Glomerular endothelial cell (primary cell): Measurements from ENCODE around the gene PCDHGC5. TPM values are rescaled to one million over a fixed set of nuclear protein-coding genes. Genes with fewer than 3 reads are reported as not detected.

Experiments used
- DNase-seq: peaks from one replicate; pipeline ENCODE4 v3.0.0-alpha.2; 2011; ENCODE audit warnings: low read depth, low spot score; ENCODE audit errors: extremely low read depth
- total RNA-seq: library from RNA; depleted of rRNA; stranded (reverse); fragments of >200 nt; gene quantifications from 2 replicates; pipeline ENCODE4 v1.2.3, GENCODE V29; 2015

The PCDHGC5 gene
- total RNA-seq, 1 donor from 2014 or later, result 2.5 TPM

DNA sequence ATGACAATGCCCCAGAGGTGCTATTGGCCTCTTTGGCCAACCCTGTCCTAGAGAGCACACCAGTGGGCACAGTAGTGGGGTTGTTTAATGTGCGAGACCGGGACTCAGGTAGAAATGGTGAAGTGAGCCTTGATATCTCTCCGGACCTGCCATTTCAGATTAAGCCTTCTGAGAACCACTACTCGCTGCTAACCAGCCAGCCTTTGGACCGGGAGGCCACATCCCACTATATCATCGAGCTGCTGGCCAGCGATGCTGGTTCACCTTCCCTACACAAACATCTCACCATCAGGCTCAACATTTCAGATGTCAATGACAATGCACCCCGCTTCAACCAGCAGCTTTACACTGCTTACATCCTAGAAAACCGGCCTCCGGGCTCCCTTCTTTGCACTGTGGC is 1.4 kb downstream of the PCDHGC5 start:
- DNase-seq, result no peak

DNA sequence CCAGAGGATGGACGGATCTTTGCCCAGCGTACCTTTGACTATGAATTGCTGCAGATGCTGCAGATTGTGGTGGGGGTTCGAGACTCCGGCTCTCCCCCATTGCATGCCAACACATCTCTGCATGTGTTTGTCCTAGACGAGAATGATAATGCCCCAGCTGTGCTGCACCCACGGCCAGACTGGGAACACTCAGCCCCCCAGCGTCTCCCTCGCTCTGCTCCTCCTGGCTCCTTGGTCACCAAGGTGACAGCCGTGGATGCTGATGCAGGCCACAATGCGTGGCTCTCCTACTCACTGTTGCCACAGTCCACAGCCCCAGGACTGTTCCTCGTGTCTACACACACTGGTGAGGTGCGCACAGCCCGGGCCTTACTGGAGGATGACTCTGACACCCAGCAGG is 1.9 kb downstream of the PCDHGC5 start:
- no peak for DNase-seq

DNA sequence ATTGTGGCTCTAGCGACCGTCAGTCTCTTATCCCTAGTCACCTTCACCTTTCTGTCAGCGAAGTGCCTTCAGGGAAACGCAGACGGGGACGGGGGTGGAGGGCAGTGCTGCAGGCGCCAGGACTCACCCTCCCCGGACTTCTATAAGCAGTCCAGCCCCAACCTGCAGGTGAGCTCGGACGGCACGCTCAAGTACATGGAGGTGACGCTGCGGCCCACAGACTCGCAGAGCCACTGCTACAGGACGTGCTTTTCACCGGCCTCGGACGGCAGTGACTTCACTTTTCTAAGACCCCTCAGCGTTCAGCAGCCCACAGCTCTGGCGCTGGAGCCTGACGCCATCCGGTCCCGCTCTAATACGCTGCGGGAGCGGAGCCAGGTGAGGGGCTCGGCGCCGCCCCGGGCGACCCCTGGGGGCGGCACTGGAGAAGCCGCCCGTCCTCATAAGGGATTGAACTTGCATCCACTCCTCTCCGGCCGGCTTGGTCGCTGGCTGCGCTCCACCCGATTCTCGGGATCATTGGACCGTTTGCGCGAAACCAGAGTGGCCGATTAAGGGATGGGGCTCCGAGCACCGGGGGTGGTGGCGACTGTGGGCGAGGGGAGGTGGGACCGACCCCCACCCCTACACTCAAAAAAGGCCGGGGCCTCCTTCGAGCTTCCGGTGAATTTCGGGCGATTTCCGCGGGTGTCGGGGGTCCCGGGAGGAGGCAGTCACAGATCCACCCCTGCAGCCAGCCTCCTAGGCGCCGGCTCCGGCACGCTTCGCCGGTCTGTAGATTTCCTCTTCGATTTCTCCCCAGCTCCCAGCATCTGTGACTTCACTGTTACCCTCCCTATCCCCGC is 2.7 kb downstream of the PCDHGC5 start:
- no peak for DNase-seq

DNA sequence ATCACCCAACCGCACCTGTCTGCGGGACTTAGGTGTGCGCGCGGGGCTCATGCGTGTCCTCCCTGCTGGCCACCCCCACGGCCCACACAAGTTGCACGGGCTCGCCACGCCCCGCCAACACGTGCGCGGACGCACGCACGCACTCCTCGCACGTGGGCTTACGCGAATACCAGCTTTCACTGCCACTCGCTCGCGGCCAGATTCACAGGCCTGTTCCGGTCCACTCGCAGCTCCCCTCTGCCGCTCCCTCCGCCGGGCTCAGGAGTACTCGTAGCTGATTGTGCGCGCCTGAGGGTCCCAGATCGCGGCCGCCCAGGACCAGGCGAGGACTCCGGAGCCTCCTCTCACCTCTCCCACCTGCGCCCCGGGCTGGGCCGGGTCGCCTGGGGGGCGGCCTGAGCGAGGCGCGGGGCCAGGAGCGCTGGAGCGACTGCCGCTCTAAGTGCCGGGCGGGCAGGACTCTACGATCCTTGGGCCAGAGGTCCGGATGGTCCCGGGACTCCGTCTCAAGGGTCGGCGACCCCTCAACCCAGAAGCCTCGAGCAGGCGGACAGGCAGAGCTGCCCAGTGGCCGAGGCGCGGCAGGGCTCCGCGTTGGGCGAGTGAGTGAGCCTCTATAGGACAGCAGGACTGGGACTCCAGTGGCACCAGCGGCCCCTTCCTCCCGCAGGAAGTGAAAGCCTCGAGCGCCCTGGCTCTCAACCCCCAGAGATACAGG is 3.4 kb downstream of the PCDHGC5 start:
- DNase-seq, result no peak

DNA sequence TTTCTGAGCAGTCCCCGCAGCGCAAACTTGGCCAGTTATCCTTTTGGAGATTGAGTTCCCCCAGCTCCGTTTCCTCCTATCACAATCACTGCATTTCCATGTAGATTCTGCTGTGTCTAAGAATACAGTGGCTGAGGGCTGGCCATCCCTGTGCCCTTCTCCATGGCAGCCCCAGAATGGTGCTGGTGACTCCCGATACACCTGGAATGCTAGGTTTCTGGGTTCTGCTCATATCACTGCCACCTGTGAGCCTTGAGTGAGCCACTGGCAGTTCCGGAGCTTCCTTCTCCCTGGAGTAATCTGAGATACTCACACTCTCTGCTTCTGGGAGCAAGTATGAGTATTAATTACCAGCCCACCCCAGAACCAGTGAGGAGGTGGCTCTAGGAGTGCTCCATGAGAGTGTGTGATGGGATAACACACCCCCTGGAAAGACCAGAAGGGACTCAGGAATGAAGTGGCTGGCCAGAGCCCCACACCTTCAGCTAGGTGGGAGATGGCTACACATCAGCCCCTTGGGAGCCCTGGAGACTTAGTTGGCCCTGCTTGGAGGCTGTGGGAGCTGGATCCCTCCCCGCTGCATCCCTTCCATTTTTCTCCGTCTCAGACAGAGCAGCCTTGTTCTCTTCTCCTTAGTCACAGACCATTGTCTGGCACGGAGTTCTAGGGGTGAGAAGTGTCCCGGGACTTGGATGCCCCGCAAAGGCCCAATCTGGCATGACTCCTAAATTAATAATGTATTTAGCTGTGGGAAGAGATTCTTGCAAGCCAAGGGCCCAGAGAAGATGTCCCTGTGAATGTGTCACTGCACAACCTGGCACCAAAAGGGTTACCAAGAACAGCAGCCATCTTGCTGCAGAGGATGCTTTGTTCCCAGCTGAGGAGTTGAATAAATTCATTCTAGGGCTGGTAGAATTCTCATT is 4.9 kb downstream of the PCDHGC5 start:
- DNase-seq, result no peak

DNA sequence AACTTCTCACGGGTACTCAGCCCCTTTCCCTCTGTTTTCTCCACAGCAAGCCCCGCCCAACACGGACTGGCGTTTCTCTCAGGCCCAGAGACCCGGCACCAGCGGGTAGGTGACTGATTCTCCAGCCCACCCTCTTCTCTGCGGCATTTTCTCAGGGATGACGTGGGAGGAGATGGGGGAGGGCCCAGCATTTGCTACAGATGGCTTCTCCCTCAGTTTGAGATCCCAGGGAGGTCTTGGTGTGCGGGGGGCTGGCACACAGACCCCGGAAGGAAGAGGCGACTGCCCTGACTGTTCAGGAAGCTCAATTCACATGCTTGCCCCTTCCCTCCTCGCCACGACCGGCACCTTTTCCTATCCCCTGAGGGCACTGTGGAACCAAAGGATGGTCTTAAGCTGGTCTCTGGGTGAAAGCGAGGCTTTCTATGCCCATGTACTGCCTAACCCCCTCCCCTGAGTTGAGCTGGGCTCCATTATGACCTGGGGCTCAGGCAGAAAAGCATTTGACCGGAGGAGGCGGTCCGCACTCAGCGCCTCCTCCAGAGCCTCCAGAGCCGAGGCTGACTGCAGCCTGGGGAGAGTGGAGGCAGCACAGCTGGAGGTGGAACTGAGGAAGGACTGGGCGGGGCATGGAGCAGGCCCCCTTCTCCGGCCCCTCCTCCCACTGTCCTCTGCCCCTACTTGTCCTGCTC is 6.0 kb downstream of the PCDHGC5 start:
- no peak for DNase-seq

DNA sequence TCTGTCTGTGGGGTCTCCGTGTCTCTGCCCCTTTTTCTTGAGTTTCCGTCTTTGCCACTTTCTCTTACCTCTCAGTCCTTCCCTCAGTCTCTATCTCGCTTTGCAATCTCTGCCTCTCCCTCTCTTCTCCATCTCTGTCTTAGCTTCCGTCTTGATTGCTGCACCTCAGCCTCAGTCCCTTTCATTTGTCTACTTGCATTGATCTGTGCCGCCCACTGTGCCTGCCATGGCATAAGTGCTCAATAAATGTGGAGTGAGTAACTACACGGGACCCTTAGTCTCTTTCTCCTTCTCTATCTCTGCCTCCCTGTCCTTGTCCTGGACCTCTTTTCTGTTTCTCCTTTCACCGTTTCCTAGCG is 6.6 kb downstream of the PCDHGC5 start:
- no peak for DNase-seq

DNA sequence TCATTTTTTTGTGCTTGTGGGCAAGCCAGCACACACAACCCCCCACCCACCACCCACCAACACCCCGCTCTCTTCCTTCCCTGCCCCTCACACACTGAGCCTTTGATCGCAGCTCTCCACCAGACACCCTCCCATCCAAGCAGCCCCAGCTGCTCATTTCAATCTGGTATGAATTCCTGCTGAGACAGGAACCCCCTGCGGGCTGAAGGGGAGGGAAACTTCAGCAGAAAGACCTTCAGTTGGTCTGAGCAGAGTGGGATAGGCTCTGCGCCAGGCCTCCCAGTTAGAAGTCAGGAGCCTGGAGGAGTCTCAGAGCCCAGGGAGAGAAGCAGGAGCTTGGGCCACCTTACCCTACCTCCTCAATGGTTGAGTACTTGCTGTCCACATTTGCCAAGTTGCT is 7.2 kb downstream of the PCDHGC5 start:
- DNase-seq, result no peak

DNA sequence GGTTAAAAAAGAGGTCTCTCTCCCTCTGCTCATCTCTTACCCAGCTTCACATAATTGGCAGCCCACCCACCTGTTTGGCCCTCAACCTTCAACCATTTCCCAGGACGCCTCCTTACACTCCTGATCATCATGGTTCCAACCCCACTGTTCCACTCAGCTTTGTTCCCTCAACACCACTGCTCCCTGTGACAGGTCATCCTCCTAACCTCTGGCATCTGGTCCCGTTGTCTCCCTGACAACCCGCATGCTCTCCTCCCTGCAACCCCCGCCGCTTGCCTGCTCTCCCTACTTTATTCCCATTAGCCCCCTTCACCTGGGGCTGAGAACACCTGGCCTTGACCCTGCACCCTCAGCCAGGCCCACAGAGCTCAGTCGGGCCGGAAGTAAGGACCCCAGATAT is 12.9 kb downstream of the PCDHGC5 start:
- DNase-seq, result no peak

DNA sequence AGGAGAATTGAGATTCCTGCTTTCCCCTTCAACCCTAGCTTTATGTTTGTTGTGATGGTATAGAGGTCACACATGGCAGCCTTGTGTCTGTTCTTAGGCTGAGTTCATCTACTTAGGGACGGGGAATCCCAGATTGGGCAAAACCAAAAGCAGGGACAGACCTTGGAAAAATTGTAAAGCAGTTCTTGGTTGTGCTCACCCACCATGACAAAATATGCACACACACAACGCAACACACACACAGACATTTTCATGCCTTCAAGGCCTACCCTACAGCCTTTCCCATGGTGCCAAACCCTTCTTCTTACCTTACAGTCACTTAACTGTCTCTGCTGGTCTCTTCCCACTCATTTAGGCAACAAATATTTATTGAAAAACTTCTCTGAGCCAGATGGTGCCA is 14.8 kb downstream of the PCDHGC5 start:
- DNase-seq, result no peak

DNA sequence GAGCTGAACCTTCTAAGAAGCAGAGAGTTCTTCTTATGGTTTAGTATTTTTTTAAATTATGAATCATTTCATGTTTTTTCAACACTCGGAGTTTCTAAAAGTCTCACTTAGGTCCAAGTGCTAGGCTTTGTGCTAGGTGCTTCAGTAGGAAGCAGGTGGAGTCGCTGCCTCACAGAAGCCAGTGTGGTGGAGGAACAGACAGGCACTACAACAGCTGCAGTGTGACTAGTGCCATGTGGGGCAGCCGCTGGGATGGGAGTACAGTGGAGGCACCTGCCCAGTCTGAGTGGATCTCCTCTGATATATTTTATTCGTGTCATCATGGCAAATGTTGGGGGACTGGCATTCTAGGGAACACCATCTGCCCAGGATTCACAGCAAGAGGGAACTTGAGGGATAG is 15.3 kb downstream of the PCDHGC5 start:
- DNase-seq, result no peak

DNA sequence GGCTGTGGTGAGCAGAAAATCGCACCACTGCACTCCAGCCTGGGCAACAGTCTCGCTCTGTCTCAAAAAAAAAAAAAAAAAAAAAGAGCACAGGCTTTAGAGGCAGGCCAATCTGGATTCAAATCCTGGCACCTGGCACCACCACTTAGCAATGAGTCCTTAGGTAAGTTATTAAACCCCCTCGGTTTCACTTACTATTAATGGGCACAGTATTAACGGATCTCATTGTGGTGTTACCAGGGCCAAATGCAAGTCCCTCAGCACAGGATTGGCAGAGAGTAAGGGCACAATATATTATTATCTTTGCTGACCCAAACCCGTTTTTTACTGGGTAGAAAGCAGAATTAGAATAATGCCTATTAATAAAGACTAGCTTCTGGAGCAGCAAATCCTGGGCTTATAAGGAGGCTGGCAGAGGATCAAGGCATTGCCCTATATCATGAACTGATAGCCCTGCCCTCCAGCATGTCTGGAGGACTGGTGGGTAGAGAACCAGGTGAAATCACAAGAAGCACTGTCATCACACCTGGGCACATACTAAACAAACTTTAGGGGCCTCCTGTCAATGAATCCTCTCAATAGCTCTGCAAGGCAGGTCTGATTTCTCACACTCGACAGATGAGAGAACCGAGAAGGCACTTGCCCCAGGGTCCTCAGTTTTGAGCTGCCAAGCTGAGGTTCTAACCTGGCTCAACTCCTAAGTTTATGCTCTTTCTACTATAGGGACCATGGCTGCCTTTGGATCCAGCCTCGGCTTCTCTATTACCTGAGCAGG is 17.7 kb downstream of the PCDHGC5 start:
- no peak for DNase-seq

DNA sequence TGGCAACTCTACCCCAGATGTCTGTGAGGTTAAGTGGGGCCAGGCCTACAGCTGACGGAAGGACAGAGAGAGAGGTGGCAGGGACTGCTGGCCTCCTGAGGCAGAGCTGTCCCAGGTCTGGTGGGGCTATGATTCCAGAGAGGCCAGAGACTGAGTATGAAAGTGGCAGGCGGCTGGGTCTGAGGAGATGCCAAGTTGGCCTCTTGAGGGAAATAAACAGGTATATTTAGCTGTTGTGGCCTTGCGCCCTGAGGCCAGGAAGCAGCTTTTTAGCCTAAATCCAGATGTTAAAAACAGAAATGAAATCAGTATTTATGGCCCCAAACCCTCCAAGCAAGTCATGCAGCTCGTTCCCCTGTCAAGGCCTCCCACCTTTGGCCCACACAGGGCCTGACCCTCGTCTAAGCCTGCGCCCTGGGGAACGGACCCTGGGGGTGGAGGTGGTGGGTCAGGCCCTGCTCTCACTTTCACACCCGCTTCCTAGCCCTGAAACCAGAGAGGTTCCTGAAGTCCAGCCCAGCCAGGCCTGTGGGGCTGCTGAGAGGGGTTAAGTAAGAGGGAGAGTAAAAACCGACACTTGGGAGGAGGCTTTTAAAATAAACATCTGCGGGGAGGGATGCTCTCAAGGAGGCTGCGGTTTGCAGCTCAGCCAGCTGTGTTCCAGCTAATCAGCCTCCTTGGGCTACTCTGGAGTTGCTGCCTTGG is 18.7 kb downstream of the PCDHGC5 start:
- no peak for DNase-seq

DNA sequence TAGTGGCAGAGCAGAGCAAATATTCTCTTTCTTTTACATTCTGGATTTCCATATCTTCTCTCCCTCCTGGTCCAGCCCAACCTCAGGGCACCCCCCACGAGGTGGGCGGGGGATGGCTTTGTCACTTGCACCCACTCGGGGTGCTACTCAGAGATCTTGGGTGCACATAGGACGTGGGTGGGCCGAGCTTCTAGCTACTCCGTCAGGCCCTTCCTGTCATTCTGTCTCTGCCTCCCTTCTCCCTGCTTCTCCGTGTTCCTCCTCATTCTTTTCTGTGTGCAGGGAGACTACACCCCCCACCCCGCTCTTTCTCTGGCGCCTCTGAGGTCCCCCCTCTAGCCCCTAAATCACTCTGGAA is 19.5 kb downstream of the PCDHGC5 start:
- no peak for DNase-seq

DNA sequence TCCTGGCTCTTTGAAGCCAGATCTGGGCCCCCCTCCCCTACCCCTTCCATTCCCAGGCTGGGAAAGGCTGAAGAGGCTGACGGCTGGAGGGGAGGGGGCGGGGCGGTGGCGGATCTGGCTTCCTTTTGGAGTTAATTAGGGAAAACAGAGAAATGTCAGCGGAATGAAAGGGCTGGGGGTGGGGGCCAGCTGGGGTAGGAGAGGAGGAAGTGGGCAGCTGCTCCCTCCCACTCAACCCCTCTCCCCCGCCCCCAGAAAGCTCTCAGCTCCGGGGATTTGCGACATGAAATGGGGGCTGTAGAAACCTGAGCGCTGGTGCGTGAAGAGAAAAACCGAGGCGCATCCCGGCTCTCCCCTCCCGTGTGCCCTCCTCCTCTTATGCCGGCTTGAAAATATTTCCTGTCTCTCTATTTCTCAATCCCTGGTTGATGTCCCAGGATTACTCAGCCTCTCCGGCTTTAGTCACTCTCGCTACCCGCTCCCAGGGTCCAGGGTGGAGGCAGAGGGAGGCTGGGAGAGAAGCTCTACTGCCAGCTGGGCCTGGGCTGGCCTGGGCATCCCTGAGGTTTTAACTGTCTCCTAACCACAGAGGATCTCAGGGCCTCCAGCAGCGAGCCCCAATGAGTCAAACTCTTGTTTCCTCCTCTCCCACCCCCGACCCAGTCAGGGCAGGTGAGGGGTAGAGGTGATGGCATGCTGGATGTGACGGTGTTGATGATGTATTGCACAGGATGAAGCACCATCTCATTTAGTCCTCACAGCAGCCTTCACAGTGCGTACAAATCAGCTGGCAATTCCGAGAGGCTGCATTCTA is 20.1 kb downstream of the PCDHGC5 start:
- no peak for DNase-seq

DNA sequence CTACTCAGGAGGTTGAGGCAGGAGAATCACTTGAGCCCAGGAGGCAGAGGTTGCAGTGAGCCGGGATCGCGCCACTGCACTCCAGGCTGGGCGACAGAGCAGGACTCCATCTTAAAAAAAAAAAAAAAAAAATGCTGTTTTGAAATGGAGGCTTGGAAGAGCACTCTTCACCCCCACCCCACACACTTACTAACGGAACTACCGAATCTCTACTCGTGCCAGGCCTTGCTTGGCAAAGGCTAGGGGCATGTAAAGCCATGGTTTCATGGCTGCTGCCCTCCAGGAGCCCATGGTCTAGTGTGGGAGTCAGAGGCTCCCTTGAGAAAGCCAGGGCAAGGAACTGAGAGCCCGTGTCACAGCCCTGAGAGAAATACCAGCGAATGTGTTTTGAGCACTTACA is 21.3 kb downstream of the PCDHGC5 start:
- DNase-seq, result no peak

DNA sequence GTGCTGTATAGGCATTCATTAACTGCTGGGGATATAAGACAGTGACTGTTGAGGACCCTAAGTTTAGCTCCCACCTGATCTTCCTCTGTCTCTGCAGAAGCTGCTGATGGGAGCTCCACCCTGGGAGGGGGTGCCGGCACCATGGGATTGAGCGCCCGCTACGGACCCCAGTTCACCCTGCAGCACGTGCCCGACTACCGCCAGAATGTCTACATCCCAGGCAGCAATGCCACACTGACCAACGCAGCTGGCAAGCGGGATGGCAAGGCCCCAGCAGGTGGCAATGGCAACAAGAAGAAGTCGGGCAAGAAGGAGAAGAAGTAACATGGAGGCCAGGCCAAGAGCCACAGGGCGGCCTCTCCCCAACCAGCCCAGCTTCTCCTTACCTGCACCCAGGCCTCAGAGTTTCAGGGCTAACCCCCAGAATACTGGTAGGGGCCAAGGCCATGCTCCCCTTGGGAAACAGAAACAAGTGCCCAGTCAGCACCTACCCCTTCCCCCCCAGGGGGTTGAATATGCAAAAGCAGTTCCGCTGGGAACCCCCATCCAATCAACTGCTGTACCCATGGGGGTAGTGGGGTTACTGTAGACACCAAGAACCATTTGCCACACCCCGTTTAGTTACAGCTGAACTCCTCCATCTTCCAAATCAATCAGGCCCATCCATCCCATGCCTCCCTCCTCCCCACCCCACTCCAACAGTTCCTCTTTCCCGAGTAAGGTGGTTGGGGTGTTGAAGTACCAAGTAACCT is 22.1 kb downstream of the PCDHGC5 start:
- DNase-seq, result no peak

DNA sequence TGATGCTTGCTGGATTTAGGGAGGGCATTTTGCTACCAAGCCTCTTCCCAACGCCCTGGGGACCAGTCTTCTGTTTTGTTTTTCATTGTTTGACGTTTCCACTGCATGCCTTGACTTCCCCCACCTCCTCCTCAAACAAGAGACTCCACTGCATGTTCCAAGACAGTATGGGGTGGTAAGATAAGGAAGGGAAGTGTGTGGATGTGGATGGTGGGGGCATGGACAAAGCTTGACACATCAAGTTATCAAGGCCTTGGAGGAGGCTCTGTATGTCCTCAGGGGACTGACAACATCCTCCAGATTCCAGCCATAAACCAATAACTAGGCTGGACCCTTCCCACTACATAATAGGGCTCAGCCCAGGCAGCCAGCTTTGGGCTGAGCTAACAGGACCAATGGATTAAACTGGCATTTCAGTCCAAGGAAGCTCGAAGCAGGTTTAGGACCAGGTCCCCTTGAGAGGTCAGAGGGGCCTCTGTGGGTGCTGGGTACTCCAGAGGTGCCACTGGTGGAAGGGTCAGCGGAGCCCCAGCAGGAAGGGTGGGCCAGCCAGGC is 23.0 kb downstream of the PCDHGC5 start:
- DNase-seq, result no peak
